Inflammatory macrophage (primary cell): Measurements from ENCODE around the gene ATP2B2.
A peak's percentile ranks its signal among the peaks of the same experiment; 100 is the strongest.

Source experiments
- DNase-seq, 2 donors: peaks; one replicate each; pipeline ENCODE4 v3.0.0-alpha.2; 2020 to 2022

Gene ATP2B2

GRCh38 chr3:10358309-10358980 lies 146.9 kb downstream of the ATP2B2 start:
- no peak for DNase-seq

- DNase-seq = peak; percentile 28 to 59
Measured at GRCh38 chr3:10357592-10358308, 147.6 kb downstream of the ATP2B2 start.

- no peak for DNase-seq
Measured at GRCh38 chr3:10357095-10357494, 148.3 kb downstream of the ATP2B2 start.

GRCh38 chr3:10356461-10356981 lies 148.9 kb downstream of the ATP2B2 start:
- DNase-seq = no peak

GRCh38 chr3:10354361-10355015 lies 150.9 kb downstream of the ATP2B2 start:
- DNase-seq = no peak

GRCh38 chr3:10353661-10354360 lies 151.6 kb downstream of the ATP2B2 start:
- DNase-seq = no peak

GRCh38 chr3:10353160-10353559 lies 152.2 kb downstream of the ATP2B2 start:
- DNase-seq = no peak

- DNase-seq = no peak
Measured at GRCh38 chr3:10352146-10352911, 153.1 kb downstream of the ATP2B2 start.

- DNase-seq = no peak
Measured at GRCh38 chr3:10351013-10351735, 154.2 kb downstream of the ATP2B2 start.

- DNase-seq = no peak
Measured at GRCh38 chr3:10350324-10350985, 154.9 kb downstream of the ATP2B2 start.

GRCh38 chr3:10349801-10350200 lies 155.6 kb downstream of the ATP2B2 start:
- DNase-seq = no peak

- DNase-seq = no peak
Measured at GRCh38 chr3:10348404-10348721, 157.0 kb downstream of the ATP2B2 start.

GRCh38 chr3:10347648-10348403 lies 157.6 kb downstream of the ATP2B2 start:
- no peak for DNase-seq

GRCh38 chr3:10345911-10346310 lies 159.5 kb downstream of the ATP2B2 start:
- DNase-seq = no peak

GRCh38 chr3:10344944-10345575 lies 160.3 kb downstream of the ATP2B2 start:
- no peak for DNase-seq

- peak; percentile 22 to 48 for DNase-seq
Measured at GRCh38 chr3:10344147-10344943, 161.0 kb downstream of the ATP2B2 start.

GRCh38 chr3:10343526-10343925 lies 161.9 kb downstream of the ATP2B2 start:
- DNase-seq = no peak

GRCh38 chr3:10342781-10343180 lies 162.6 kb downstream of the ATP2B2 start:
- DNase-seq = no peak

GRCh38 chr3:10341901-10342398 lies 163.4 kb downstream of the ATP2B2 start:
- DNase-seq = no peak
